KMS-11 (cell line): ENCODE data around the gene SEZ6L2.
A peak's percentile ranks its signal among the peaks of the same experiment; 100 is the strongest.

Experiments used
- H2AFZ ChIP-seq: fragments of 200-600 bp; sonication (generic); 2 replicates; pipeline ENCODE4 v1.6.1; 2016; ENCODE audit warnings: antibody characterized with exemption, mixed run types, low read depth
- H3K27ac ChIP-seq: fragments of 200-600 bp; sonication (generic); 2 replicates; pipeline ENCODE4 v1.6.1; 2016; ENCODE audit warnings: mild to moderate bottlenecking, mixed run types
- H3K27me3 ChIP-seq: fragments of 200-600 bp; sonication (generic); 2 replicates; pipeline ENCODE4 v1.6.1; 2017; ENCODE audit warnings: mild to moderate bottlenecking, low read depth, mixed run types, moderate library complexity; ENCODE audit not compliant: insufficient read depth
- H3K36me3 ChIP-seq: fragments of 200-600 bp; sonication (generic); 2 replicates; pipeline ENCODE4 v1.6.1; 2017; ENCODE audit warnings: mild to moderate bottlenecking, mixed run types; ENCODE audit not compliant: insufficient read depth
- H3K4me1 ChIP-seq: fragments of 200-600 bp; sonication (generic); 2 replicates; pipeline ENCODE4 v1.6.1; 2016; ENCODE audit warnings: mild to moderate bottlenecking, low read depth, mixed run types; ENCODE audit not compliant: poor library complexity, severe bottlenecking
- H3K4me2 ChIP-seq: fragments of 200-600 bp; sonication (generic); 2 replicates; pipeline ENCODE4 v1.7.0; 2016; ENCODE audit warnings: mild to moderate bottlenecking, mixed run types
- H3K4me3 ChIP-seq: fragments of 200-600 bp; sonication (generic); IDR thresholded peaks from 2 replicates; pipeline ENCODE4 v1.6.1; 2017; ENCODE audit warnings: low read depth, low read length, mixed read lengths; ENCODE audit not compliant: insufficient read depth
- H3K79me2 ChIP-seq: fragments of 200-600 bp; sonication (generic); 2 replicates; pipeline ENCODE4 v1.6.1; 2016; ENCODE audit warnings: low read depth, mixed run types; ENCODE audit not compliant: insufficient read depth
- H3K9ac ChIP-seq: fragments of 200-600 bp; sonication (generic); 2 replicates; pipeline ENCODE4 v1.6.1; 2016; ENCODE audit warnings: mild to moderate bottlenecking, mixed run types
- H4K20me1 ChIP-seq: fragments of 200-600 bp; sonication (generic); 2 replicates; pipeline ENCODE4 v1.6.1; 2016; ENCODE audit warnings: mild to moderate bottlenecking, mixed run types; ENCODE audit not compliant: insufficient read depth
- TF ChIP-seq, protein P1 (sequence below): fragments of 200-600 bp; sonication (generic); conservative IDR thresholded peaks from 2 replicates; pipeline ENCODE4 v1.6.1; 2017; ENCODE audit warnings: low read depth, mild to moderate bottlenecking, antibody characterized with exemption, low read length, moderate library complexity, mixed read lengths

SEZ6L2 gene

GRCh38 chr16:29876594-29877249 is 22.6 kb downstream of the SEZ6L2 start:
- no peaks in the 10 kb centered on the region for H3K79me2 ChIP-seq
- H3K27ac ChIP-seq: no peak overlapping the region
- no peaks in the 10 kb centered on the region for H3K36me3 ChIP-seq
- no peak overlapping the region for H3K9ac ChIP-seq
- no peaks in the 10 kb centered on the region for H3K4me1 ChIP-seq
- TF ChIP-seq, protein P1, sequence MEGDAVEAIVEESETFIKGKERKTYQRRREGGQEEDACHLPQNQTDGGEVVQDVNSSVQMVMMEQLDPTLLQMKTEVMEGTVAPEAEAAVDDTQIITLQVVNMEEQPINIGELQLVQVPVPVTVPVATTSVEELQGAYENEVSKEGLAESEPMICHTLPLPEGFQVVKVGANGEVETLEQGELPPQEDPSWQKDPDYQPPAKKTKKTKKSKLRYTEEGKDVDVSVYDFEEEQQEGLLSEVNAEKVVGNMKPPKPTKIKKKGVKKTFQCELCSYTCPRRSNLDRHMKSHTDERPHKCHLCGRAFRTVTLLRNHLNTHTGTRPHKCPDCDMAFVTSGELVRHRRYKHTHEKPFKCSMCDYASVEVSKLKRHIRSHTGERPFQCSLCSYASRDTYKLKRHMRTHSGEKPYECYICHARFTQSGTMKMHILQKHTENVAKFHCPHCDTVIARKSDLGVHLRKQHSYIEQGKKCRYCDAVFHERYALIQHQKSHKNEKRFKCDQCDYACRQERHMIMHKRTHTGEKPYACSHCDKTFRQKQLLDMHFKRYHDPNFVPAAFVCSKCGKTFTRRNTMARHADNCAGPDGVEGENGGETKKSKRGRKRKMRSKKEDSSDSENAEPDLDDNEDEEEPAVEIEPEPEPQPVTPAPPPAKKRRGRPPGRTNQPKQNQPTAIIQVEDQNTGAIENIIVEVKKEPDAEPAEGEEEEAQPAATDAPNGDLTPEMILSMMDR: no peak
- no peaks in the 10 kb centered on the region for H4K20me1 ChIP-seq
- peaks cover 15% of the 10 kb centered on the region; the same call in 1 of the 2 replicates for H3K27me3 ChIP-seq
- peak overlapping the region; percentile 41; the same call in 1 of the 2 replicates for H3K4me2 ChIP-seq
- H2AFZ ChIP-seq: peak overlapping the region; percentile 62
- no peak overlapping the region for H3K4me3 ChIP-seq

DNA sequence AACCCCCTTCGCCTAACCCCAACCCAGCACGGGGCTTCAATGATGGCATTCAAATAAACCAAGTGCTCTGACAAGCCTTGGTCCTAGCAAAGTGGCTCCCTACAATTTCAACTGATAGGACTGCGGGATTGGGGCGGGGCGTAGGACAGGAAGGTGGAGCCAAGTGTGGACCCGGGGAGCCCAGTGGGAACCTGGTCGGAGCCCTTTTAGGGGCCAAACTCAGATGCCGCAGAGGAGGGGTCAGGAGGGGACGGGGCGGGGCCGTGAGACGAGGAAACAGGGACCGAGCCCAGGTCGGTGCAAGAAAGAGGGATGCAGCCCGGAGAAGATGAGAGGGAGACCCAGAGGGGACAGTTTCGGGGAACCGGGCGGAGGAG is 23.1 kb downstream of the SEZ6L2 start:
- no peaks in the 10 kb centered on the region for H3K79me2 ChIP-seq
- TF ChIP-seq, protein P1: no peak
- no peak overlapping the region for H3K4me3 ChIP-seq
- H3K36me3 ChIP-seq: no peaks in the 10 kb centered on the region
- H3K9ac ChIP-seq: no peak overlapping the region
- H4K20me1 ChIP-seq: no peaks in the 10 kb centered on the region
- no peak overlapping the region for H3K4me2 ChIP-seq
- peaks cover 15% of the 10 kb centered on the region; the same call in 1 of the 2 replicates for H3K27me3 ChIP-seq
- no peaks in the 10 kb centered on the region for H3K4me1 ChIP-seq
- no peak overlapping the region for H3K27ac ChIP-seq
- H2AFZ ChIP-seq: peak overlapping the region; percentile 62; the same call in 1 of the 2 replicates

- Histone ChIP-seq H3K27me3 (peaks cover 9% of the 10 kb centered on the region; the same call in 1 of the 2 replicates), H3K9ac (no peak overlapping the region), H3K36me3 (no peaks in the 10 kb centered on the region), H2AFZ (no peak overlapping the region), H3K4me3 (no peak overlapping the region), H3K4me1 (no peaks in the 10 kb centered on the region), H3K79me2 (no peaks in the 10 kb centered on the region), H4K20me1 (no peaks in the 10 kb centered on the region), H3K27ac (no peak overlapping the region), H3K4me2 (no peak overlapping the region)
- TF ChIP-seq, protein P1: no peak
Measured at GRCh38 chr16:29875206-29875605, 24.1 kb downstream of the SEZ6L2 start.

DNA sequence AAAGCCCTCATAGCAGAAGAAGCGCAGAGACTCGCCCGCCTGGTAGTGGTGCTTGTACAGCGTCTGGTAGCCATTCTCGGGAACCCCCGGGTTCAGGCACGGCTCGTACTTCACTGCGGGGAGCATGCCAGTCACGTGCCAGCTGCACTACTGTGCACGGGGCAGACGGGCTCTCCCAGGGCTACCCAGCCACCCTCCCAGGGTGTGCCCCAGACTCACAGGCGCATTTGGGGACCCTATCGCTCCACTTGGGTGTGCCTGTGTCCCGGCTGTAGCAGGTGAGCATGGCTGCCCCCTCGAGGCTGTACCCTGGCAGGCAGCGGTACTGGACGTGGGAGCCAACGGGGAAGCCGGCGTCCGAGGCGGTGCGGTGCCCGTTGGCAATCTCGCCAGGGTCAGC is 26.0 kb downstream of the SEZ6L2 start:
- no peaks in the 10 kb centered on the region for H3K36me3 ChIP-seq
- TF ChIP-seq, protein P1: no peak
- H4K20me1 ChIP-seq: no peaks in the 10 kb centered on the region
- H3K79me2 ChIP-seq: no peaks in the 10 kb centered on the region
- H3K4me1 ChIP-seq: no peaks in the 10 kb centered on the region
- H3K4me3 ChIP-seq: no peak overlapping the region
- no peak overlapping the region for H2AFZ ChIP-seq
- H3K27me3 ChIP-seq: peaks cover 9% of the 10 kb centered on the region; the same call in 1 of the 2 replicates
- H3K9ac ChIP-seq: no peak overlapping the region
- no peak overlapping the region for H3K27ac ChIP-seq
- no peak overlapping the region for H3K4me2 ChIP-seq
